Peyer's patch (tissue), 4 donors: ENCODE results near the gene MBL2.

Experiments used
- POLR2A ChIP-seq, 2 donors: fragments of 450-650 bp; IDR thresholded peaks; one replicate each; pipeline ENCODE4 v1.5.1; 2017; ENCODE audit warnings: antibody characterized with exemption in 2 of 2, mild to moderate bottlenecking in 2 of 2, moderate library complexity in 2 of 2
- TF ChIP-seq, protein P1 (sequence below), 6 experiments: fragments of 450-650 bp in 4 of 6; fragments of 200-600 bp in 2 of 6; sonication (generic) in 1 of 6; IDR thresholded peaks; one replicate each; pipeline ENCODE4 v1.5.1; 2017 to 2019; ENCODE audit warnings: antibody characterized with exemption in 6 of 6, mild to moderate bottlenecking in 3 of 6, moderate library complexity in 1 of 6

DNA sequence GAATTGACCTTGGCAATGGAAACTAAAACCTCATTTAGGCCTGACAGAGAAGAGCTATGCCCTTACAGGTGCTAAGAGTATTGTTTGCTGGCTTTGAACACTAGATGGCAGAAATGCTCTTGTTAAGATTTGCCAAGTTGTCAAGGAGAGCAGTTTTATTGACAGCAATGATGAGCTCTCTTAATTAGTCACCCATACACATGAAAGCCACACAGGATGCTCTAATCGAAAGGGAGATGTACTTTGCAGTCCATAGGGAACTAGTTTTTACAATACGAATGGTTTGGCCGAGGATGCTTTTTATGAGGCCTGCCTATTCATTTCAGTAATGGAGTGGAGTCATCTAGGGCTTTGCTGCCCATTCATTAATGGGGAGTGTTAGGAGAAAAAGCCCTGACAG, 45.4 kb upstream of the MBL2 start:
- TF ChIP-seq, protein P1, sequence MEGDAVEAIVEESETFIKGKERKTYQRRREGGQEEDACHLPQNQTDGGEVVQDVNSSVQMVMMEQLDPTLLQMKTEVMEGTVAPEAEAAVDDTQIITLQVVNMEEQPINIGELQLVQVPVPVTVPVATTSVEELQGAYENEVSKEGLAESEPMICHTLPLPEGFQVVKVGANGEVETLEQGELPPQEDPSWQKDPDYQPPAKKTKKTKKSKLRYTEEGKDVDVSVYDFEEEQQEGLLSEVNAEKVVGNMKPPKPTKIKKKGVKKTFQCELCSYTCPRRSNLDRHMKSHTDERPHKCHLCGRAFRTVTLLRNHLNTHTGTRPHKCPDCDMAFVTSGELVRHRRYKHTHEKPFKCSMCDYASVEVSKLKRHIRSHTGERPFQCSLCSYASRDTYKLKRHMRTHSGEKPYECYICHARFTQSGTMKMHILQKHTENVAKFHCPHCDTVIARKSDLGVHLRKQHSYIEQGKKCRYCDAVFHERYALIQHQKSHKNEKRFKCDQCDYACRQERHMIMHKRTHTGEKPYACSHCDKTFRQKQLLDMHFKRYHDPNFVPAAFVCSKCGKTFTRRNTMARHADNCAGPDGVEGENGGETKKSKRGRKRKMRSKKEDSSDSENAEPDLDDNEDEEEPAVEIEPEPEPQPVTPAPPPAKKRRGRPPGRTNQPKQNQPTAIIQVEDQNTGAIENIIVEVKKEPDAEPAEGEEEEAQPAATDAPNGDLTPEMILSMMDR (IDR thresholded peaks at IDR 0.05): peak in 3 of 6 experiments; percentile 59 to 64 (median 60)
- no peak for TF ChIP-seq POLR2A (IDR thresholded peaks at IDR 0.05)
